T-helper 9 cell (primary cell): ENCODE data around the gene TSC22D2.
"Not testable (repeated sequence)": the region's sequence is repeated elsewhere in the genome, so short reads cannot be mapped to it uniquely, and the experiment has no call there.

ENCODE experiments used
- DNase-seq: peaks from one replicate; pipeline ENCODE4 v3.0.0-alpha.2; 2020

TSC22D2 gene

DNA sequence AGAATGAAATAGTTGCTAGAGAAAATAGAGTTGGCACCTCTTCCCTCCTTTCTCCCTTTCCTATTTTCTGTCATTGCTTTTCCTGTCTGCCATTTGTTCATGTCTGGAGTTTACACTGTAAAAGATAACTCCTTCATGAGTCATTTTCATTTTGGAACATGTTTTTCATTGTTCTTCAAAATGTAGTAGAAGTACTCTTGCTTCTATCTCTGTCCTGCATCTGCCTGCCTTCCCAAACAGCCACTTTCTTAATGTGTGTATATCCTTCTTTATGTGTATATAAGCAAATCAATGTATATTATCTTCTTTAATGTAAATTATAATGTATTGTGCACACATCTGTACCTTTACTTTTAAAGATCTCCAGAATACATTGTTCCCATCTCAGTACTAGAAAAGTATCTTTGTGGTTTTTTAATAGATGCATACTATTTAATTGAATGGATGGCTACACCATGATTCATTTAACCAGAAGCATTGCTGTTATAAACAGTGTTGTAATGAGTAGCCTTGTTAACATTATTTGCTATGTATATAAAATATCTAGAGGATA, 41.1 kb downstream of the TSC22D2 start:
- DNase-seq: no peak

DNA sequence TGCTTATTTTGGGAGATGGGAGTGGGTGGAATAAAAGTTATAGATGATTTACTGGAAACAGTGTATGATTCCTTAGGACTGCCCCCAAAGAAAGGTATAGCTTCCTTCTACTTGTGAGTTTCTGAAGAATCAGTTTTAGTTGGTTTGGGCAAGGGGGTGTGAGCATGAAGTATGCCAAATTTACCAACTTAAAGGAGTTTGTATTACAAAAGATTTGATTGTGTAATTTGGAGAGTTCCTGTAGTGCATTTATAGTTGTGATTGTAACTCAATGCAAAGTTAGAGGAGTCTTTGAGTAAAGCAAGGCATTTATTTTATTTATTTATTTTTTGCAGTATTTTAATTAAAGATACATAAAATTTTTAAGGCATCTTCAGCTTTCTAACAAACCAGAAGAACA, 42.8 kb downstream of the TSC22D2 start:
- no peak for DNase-seq

DNA sequence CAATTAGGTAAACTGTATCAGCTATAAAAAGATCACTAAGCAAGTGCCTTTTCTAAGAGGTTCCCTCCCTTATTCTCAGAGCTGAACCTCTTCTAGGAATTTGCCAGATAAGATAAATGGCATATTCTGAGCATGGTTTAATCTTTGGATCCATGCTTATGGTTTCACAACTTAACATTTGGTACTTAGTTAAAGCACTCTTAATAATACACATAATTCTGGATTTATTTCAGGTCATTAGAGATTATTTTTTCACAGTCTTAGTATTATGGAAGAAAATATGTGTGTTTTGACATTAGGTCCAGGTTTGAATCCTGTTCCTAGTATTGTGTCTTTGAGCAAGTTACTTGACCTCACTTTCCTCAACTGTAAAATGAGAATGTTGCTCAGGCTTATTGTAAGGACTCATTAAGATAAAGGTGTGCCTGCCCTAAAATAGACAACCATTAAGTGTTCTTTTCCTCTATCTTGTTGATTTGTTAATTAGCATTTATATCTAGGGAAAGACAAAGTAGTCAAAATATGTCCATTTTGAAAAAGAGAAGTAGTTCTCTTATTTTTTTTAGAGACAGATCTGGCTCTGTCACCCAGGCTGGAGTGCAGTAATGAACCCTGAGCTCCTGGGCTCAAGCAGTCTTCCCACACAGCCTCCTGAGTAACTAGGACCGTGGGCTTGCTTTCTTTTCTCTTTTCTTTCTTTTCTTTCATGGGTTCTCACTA, 43.4 kb downstream of the TSC22D2 start:
- DNase-seq: no peak

DNA sequence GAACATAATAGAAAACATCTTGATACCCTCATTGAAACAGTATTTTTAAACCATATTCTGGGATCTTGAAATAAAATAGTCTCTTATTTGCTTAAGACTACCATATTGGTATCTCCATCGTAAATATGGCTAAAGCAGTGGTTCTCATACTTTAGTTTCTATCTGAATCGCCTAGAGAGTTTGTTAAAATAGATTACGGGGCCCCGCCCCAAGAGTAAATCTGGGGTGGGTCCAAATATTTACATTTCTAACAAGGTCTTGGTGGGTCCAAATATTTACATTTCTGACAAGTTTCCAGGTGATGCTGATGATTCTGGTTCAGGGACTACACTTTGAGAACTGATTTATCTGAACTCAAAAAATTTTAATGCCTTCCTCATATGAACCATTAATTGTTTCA, 45.3 kb downstream of the TSC22D2 start:
- no peak for DNase-seq

DNA sequence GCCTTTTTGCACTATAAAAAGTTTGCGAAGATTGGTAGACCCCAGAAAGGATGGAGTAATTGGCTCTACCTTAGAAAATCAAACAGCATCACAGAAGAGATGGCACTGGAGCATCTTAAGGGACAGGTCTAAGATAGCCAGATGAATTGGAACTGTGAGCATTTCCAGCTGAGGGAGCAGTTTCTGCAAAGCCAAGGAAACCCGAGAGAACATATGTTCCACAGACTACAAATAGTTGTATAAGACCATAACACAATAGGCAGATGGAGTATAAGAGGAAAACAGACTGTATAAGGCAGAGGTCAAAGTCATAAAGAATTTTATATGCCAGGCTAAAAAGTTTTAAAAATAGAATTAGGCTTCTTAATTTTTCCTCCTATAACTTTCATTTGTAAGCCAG, 46.0 kb downstream of the TSC22D2 start:
- no peak for DNase-seq

DNA sequence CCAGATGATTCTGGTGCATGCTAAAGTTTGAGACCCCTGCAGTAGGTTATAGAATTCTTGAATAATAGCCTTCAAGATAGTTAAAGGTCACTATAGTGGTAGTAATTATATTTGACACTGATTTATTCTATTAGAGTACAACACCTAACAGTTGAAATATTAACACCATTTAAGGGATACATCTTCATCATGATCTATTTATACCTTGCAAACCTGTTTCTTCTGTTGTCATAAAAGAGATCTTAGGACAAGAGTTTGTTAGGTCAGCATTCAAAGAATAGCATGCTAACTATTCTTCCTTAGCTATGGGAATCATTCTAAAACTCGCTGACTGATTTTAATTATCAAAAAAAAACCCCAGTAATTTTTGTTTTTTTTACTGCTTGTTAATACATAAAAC, 46.5 kb downstream of the TSC22D2 start:
- no peak for DNase-seq

DNA sequence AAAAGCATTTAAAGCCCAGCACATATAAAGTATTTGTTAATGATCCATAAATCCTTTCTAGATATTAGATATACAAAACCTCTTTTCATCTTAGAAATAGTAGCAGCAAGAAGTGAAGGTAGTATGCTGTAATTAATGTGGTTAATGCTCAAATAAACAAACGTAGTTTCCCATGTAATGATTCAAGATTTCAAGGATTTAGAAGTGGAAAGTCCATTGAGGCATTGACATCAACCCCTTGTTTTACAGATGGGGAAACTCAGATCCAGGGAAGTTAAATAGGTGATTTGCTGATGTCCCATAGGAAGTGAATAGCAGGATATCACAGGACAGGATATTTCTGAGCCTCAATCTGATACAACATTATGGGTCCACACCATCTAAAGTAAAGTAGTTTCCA, 47.2 kb downstream of the TSC22D2 start:
- no peak for DNase-seq

DNA sequence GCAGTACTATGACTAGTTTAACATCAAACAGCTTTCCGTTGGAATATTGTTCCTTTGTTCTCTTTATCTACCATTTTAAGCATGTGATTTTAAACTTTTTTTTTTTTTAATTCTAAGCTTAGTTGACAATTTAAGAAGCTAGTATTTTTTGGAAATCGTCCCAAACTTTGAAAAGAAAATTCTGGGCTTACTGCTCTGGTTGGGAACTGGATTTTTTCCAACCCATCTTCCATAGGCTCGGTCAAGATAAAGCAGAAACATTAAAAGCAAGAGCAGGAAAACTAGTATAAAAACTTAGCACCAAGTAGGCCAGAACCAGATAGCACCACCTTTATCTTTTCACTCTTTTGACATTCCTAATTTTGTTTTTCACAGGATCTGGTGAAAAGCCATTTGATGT, 49.9 kb downstream of the TSC22D2 start:
- DNase-seq: no peak

DNA sequence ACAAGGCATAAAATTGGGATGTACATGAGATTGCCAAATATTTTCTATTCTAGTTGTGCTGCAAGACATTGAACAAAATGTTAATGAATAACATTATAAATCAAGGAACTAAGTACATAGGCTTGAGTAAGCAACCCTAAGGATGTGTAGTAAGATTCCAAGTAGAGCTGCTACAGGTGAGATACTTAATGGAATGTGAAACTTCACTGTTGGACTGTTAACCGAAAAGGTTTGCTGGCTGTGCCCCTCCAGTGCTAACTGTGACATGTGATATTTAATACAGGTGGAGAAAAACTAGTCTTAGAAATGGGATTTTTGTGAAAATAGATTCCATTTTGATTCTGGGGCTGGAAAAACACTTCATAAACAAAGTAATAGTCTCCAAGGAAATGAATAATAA, 52.4 kb downstream of the TSC22D2 start:
- DNase-seq: no peak

DNA sequence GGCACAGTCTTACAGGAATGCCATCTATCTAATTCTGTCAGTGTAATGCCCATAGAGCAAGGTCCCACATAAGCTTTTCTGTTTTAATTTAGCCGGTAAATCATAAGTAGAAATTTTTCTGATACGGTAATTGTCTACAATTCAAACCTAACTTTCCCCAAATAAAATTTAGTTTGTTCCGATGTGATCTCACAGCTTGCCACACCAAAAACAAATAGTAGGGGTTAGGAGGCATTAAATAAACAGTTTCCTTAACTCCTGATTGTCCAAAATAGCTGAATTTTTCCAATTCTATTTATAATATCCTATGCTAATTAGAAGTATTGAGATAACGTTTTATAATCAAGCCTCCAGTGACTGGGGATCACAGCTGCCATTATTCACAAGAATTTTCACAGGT, 53.3 kb downstream of the TSC22D2 start:
- no peak for DNase-seq

DNA sequence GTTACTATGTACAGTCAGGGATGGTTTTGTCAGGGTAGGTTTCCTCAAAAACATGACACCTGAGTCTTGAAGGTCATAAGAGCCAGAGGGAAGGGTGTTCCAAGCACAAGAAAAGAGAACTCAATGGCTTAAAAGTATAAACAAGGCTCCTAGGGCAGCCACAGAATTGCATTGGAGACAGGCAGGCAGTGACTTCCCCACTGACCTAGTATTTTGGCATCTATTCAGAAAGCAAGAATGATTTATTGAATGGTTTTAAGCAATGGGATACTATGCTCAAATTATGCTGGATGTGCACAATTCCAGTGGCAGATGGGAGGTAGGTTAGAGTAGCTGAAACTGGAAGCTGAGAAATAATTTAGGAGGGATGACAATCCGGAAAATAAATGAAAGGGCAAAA, 54.0 kb downstream of the TSC22D2 start:
- no peak for DNase-seq

DNA sequence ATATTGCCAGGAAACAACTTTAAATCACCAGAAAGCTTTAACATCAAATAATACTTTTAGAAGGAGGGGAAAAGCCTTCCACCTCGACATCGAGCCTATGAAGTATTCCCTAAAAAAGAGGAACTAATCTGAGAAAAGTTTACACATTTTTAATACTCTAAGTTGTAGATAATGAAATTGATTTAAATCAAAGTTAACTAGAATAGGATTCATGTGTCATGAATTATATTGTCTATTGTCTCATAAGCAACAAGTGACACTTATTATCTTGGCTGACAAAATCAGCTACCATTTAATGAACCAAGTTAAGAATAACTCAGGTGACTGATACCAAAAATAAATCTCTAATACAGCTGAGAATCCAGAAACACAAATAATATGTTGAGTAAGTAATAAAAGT, 56.6 kb downstream of the TSC22D2 start:
- no peak for DNase-seq

DNA sequence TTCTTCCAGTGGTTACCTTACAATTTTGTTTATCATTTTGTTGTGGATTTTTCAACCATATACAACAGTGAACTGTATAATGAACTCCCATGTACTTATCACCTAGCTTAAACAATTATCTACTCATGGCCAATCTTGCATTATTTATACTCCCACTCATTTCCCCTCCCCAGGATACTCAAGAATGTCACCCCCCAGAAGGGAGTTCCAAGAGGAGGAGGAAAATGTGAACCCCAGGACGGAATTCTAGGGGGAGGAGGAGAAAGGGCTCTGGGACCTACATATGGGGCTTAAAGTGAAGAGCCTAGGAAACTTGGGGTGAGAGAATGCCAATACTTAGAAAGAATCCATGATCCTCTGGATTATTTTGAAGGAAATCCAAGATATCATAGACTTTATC, 59.3 kb downstream of the TSC22D2 start:
- DNase-seq: no peak

DNA sequence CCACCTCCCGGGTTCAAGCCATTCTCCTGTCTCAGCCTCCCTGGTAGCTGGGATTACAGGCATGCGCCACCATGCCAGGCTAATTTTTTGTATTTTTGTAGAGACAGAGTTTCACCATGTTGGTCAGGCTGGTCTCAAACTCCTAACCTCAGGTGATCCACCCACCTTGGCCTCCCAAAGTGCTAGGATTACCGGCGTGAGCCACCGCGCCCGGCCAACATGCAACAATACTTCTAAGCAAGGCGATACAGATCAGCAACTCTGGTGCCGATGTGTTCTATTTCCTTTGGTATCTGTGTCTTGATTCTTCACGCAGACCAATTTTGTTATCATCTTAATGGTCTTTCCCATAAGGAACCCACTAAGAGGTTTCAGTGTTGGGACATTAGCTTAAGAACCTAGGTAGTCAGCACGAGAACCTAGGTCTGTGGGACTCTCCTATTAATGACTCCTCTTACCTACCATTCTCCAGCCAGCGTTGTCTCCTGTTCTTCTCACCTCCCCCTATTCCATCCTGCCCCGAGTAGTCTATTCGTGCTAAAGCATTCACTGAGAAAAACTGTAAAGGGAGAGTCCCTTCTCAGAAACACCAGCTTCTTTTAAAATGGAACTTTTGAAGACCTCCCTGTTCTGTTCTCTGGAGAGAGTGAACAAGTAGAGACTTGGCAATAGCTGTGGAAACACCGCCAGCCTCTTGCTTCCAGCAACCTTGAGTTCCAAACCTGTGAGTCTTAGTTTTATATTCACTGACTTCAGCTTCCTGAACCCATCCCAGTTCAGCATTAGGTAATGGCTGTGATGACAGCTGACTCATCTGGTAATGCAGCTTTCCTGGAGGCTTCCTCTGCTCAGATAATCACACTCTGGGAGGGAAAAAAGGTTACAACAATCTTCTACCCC, 61.2 kb downstream of the TSC22D2 start:
- no peak for DNase-seq

DNA sequence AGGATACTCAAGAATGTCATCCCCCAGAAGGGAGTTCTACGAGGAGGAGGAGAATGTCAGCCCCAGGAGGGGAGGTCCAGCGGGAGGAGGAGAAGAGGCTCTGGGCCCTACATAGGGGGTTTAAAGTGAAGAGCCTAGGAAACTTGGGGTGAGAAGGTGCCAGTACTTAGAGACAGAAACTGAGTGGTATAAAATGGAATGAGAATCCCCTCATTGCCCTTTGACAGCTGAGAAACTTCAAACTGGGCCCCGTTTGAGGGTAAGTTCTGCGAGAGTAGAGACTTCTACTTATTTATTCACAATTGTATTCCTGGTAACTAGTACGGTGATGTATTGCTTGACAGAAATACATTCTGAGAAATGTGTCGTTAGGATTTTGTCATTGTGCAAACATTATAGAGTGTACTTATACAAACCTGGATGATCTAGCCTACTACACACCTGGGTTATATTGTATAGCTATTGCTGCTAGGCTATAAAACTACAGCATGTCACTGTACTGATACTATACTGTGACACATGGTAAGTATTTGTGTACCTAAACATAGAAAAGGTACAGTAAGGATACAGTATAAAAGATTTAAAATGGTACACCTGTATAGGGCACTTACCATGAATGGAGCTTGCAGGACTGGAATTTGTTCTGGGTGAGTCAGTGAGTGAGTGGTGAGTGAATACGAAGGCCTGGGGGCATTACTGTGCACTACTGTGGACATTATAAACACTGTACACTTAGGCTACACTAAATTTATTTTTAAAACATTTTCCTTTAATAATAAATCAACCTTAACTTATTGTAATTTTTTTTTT, 62.0 kb downstream of the TSC22D2 start:
- no peak for DNase-seq

DNA sequence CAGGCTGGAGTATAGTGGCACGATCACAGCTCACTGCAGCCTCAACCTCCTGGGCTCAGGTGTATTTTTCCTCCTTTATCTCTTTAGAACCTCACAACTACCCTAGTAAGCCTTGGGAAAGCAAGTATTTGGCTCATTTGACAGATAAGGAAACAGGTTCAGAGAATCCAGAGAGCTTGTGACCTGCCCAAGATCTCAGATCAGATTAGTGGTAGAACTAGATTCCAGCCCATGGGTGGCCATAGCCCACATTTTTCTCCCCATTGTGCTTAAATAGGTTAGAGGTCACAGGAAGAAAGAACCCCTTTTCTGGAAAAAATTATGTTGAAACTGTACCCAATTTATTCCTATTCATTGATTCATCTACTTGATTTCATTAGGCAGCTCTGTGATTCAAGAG, 64.3 kb downstream of the TSC22D2 start:
- no peak for DNase-seq

DNA sequence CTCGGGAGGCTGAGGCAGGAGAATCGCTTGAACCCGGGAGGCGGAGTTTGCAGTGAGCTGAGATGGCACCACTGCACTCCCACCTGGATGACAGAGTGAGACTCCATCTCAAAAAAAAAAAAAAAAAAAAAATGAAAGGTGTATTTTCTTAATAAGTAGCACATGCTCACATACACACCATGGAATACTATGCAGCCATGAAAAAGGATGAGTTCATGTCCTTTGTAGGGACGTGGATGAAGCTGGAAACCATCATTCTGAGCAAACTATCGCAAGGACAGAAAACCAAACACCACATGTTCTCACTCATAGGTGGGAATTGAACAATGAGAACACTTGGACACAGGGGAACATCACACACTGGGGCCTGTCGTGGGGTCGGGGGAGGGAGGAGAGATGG, 65.1 kb downstream of the TSC22D2 start:
- DNase-seq: not testable (repeated sequence)

DNA sequence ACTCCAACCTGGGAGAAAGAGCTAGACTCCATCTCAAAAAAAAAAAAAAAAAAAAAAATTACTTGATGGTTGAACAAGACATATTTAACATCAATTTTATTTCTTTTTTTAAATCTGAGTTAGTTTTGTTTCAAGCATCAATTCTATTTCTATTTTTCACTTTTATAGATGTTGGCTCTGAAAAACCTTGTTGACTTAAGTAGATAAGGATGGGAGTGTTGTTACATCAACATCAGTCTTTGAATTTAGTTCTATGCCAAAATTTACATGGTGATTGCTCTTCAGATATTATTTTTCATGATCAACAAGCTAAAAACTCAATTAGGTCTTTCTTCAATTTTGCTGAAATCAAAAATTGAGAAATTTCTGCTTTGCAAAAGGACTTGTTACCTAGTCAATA, 71.3 kb downstream of the TSC22D2 start:
- no peak for DNase-seq

DNA sequence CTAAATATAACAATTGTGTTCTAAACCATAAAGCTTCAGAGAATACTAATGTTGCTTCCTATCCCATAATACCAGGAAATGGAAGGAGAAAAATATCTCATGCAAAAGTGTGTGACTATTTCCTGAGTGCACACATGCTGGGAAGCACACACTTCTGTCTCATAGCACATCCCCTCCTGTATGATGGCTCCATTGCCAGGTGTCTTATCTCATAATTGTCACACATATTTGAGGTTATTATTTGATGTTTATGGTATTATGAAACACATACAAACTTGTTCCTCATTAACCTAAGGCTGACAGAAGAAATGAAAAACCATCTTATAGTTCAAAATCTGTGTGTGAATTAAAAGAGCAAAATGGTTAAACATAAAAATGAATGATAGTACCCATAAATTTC, 72.8 kb downstream of the TSC22D2 start:
- DNase-seq: no peak

DNA sequence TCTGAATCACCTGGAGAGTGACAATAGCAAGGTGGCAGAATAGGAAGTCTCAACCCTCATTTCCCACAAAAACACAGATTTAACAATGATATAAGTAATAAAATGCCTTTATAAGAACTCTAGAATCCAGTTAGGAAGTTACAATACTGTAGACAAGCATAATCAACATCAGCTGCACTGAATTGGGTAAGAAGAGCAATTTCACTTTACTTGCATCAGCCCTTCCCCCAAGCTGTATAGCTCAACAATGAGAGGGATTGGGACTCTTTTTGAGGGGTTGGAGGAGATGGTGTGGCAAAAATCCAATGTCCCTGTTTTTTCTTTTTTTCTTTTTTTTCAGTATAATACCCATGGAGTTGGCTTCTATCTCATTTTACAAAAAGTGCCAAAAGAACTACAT, 75.1 kb downstream of the TSC22D2 start:
- DNase-seq: no peak

DNA sequence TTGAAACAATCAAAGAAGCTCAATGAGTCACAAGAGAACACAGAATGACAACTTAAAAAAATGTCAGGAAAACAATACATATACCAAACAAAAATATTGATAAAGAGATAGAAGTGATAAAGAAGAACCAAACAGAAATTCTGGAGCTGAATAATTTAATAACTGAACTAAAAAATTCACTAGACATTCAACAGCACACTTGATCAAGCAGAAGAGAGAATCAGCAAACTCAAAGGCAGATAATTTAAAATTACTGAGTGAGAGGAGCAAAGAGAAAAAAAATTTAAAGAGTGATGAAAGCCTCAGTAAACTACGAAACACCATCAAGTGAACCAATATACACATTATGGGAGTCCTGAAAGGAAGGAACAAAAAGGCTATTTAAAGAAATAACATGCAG, 76.3 kb downstream of the TSC22D2 start:
- no peak for DNase-seq

DNA sequence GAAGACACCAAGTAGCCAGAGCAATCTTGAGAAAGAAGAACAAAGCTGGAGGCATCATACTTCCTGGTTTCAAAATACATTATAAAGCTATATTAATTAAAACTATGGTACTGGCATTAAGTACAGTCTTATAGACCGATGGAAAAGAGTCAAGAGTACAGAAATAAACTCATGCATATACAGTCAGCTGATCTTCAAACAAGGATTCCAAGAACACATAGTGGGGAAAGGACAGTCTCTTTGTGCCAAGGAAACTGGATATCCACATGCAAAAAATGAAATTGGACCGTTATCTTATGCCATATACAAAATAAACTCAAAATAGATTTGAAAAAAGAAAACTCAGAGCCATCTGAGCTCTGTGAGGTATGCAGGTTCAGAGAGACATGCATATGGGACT, 80.8 kb downstream of the TSC22D2 start:
- no peak for DNase-seq

DNA sequence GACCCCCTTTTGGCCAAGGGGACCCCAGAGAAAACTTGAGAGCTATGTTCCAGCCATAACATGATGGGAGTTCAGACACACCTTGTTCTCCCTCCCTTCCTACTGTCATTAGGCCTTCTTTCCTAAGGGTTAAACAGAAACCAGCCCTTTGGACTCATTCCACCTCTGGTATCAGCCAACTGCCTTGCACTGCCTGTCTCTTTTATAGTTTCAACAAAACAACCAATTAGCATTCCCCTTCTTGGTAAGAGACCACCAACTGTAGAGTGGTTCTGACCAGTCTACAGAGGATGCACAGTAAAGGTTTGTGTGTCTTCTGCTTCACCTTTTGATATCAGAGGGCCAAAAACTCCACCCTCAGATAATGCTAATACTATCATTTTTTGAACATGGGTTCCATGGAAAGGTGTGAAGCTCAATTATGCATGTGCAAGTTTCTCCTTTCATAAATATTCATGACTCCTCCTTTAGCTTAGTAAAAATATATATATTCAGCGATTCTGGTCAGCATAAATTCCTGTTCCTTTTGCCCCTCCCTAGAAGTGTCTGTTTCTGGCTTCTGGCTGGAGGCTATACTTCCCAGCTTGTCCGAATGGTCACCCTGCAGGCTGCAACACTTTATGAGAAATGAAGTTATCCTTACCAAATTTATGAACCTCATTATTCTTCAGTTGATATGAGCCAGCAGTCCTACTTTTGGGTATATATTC, 82.3 kb downstream of the TSC22D2 start:
- DNase-seq: no peak
